A673 (cell line): Measurements from ENCODE around the gene TRIM52.

Experiments
- EZH2 ChIP-seq: fragments of 200-600 bp; sonication (generic); IDR thresholded peaks from 2 replicates; pipeline ENCODE4 v1.6.1; 2017; ENCODE audit warnings: borderline replicate concordance, low read depth, mild to moderate bottlenecking, mixed read lengths, antibody characterized with exemption, low read length; ENCODE audit not compliant: poor library complexity, severe bottlenecking
- TF ChIP-seq, protein P1 (sequence below): fragments of 300-800, 200-600 bp; sonication (generic); conservative IDR thresholded peaks from 2 replicates; pipeline ENCODE4 v1.5.1; 2017; ENCODE audit warnings: low read depth, mild to moderate bottlenecking, antibody characterized with exemption, low read length, moderate library complexity, mixed read lengths

DNA sequence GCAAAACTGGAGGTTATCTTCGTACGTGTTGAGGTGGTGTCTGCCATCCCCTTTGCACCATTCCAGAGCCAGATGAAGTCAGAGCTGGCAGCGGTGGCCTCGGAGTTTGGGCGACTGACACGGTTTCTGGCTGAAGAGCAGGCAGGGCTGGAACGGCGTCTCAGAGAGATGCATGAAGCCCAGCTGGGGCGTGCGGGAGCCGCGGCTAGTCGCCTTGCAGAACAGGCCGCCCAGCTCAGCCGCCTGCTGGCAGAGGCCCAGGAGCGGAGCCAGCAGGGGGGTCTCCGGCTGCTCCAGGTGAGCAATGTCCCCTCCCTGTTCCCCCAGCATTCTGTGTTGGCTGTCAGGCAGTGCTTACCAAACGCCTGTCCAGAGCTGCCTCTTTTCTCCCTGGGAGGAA, 28.4 kb downstream of the TRIM52 start:
- TF ChIP-seq, protein P1, sequence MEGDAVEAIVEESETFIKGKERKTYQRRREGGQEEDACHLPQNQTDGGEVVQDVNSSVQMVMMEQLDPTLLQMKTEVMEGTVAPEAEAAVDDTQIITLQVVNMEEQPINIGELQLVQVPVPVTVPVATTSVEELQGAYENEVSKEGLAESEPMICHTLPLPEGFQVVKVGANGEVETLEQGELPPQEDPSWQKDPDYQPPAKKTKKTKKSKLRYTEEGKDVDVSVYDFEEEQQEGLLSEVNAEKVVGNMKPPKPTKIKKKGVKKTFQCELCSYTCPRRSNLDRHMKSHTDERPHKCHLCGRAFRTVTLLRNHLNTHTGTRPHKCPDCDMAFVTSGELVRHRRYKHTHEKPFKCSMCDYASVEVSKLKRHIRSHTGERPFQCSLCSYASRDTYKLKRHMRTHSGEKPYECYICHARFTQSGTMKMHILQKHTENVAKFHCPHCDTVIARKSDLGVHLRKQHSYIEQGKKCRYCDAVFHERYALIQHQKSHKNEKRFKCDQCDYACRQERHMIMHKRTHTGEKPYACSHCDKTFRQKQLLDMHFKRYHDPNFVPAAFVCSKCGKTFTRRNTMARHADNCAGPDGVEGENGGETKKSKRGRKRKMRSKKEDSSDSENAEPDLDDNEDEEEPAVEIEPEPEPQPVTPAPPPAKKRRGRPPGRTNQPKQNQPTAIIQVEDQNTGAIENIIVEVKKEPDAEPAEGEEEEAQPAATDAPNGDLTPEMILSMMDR, result no peak
- TF ChIP-seq EZH2, result no peak
